ENCODE measurements around the gene PSMG4. TPM values are rescaled to one million over a fixed set of nuclear protein-coding genes. Genes with fewer than 3 reads are reported as not detected.

Gene PSMG4
- total and polyA plus RNA-seq, 7 donors, result 18.6 to 31.3 (median 23.5) TPM

DNA sequence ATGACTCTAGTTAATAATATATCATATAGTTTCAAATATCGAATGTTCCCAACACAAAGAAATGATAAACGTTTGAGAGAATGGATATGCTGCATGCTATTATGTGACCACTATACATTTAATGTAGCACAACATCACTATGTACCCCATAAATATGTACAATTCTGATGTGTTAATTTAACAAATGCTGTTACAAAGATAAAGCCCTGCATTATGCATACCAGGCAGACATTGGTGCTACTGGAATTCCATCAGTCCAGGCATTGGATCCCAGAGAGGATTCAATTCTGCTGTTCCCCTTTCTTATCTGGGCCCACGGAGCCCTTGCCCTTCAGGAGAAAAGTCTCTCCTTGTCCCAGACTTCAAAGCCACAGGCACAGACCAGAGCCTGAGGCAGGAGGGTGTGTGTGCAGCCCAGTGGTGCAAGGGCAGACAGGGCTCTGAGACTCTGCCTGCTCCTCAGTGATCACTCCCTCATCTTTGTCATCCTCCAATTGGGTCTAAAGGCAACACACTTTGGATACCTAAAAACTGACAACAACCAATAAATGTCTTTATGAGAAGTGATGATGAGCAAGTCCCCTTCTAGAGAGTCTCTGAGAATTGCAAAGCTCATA, 45.2 kb downstream of the PSMG4 start:
- TF ChIP-seq, protein P1, sequence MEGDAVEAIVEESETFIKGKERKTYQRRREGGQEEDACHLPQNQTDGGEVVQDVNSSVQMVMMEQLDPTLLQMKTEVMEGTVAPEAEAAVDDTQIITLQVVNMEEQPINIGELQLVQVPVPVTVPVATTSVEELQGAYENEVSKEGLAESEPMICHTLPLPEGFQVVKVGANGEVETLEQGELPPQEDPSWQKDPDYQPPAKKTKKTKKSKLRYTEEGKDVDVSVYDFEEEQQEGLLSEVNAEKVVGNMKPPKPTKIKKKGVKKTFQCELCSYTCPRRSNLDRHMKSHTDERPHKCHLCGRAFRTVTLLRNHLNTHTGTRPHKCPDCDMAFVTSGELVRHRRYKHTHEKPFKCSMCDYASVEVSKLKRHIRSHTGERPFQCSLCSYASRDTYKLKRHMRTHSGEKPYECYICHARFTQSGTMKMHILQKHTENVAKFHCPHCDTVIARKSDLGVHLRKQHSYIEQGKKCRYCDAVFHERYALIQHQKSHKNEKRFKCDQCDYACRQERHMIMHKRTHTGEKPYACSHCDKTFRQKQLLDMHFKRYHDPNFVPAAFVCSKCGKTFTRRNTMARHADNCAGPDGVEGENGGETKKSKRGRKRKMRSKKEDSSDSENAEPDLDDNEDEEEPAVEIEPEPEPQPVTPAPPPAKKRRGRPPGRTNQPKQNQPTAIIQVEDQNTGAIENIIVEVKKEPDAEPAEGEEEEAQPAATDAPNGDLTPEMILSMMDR (IDR thresholded peaks at IDR 0.05), result no peak
- no peak overlapping the region for H3K27ac ChIP-seq
- no peak overlapping the region for H3K4me3 ChIP-seq
- intact Hi-C loops (cut with DNase I), result no loop called here
- no peaks in the 10 kb centered on the region for H3K27me3 ChIP-seq (ENCODE audit: insufficient read depth in 3 of 3, low read length in 2 of 3)
- WGBS, 3 donors, result 93 to 95% (median 95%) methylated on average over 3 of the region's 3 CpGs
- DNase-seq, result no peak
- ATAC-seq, result no peak
- no peaks in the 10 kb centered on the region for H3K4me1 ChIP-seq
- H3K9me3 ChIP-seq, result no peaks in the 10 kb centered on the region
- H3K36me3 ChIP-seq (ENCODE audit: insufficient read depth in 1 of 2, low read depth in 1 of 2), result no peaks in the 10 kb centered on the region

DNA sequence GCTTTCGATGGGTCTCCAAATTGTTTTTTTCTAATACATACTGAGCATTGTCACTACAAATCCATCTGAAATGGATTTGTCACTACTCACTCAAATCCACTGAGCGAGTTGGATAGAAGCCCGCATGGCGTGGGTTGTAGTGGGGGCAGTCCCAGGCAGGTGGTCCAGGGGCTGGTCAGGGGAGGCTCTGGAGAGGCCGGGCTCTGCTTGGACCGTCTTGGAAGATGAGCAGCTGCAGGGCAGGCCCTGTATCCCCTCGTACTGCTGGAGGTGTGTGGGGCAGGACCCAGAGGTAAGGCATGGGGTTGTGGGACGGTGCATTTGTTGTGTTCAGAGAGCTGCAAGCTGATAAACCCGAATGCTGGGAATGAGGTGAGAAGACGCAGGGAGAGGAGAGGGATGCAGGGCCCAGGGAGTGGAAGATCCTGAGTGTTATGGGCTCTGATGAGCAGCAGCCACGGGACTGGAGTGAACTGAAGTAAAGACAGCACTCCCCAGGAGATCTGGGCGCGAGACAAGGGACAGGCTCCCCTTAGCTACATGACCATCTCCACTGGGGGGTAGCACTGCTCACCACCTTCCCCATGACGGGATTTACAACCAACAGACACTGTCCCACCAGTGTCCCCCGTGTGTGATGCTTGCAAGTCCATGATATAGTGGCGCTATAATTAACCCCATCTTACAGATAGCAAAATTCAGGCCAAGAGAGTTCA, 45.9 kb downstream of the PSMG4 start:
- H3K27me3 ChIP-seq (ENCODE audit: insufficient read depth in 3 of 3, low read length in 2 of 3), result no peaks in the 10 kb centered on the region
- DNase-seq (no peak), ATAC-seq (no peak)
- no peak overlapping the region for H3K27ac ChIP-seq
- no peaks in the 10 kb centered on the region for H3K9me3 ChIP-seq
- 93 to 96% (median 94%) methylated on average over 16 of the region's 16 CpGs for WGBS, 3 donors
- peaks cover 3% of the 10 kb centered on the region for H3K4me1 ChIP-seq
- intact Hi-C loops (cut with DNase I), result no loop called here
- H3K36me3 ChIP-seq (ENCODE audit: insufficient read depth in 1 of 2, low read depth in 1 of 2), result no peaks in the 10 kb centered on the region
- TF ChIP-seq, protein P1 (IDR thresholded peaks at IDR 0.05), result no peak
- H3K4me3 ChIP-seq, result no peak overlapping the region

DNA sequence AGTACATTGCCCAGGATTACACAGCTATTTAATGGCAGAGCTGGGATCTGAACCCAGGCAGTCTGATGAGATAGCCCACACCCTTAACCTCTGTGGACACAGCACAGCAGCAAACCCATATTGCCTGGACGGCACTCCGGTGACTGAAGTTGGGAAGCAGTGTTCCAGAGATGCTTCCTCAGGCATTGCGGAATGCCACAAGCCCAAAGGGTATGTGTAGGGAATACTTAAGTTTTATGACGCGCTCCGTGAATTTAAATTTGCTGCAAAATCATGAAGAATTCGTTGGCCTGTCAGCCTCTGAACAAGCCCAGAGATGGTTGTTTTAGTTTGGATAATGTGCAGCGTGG, 46.4 kb downstream of the PSMG4 start:
- ATAC-seq (no peak), DNase-seq (no peak)
- intact Hi-C loops (cut with DNase I), result no loop called here
- Histone ChIP-seq H3K36me3 (ENCODE audit: insufficient read depth in 1 of 2, low read depth in 1 of 2) (no peaks in the 10 kb centered on the region), H3K4me3 (no peak overlapping the region), H3K27me3 (ENCODE audit: insufficient read depth in 3 of 3, low read length in 2 of 3) (no peaks in the 10 kb centered on the region), H3K27ac (no peak overlapping the region), H3K4me1 (peaks cover 7% of the 10 kb centered on the region), H3K9me3 (no peaks in the 10 kb centered on the region)
- WGBS, 3 donors, result 90 to 97% (median 96%) methylated on average over 8 of the region's 8 CpGs
- TF ChIP-seq, protein P1 (IDR thresholded peaks at IDR 0.05), result no peak

DNA sequence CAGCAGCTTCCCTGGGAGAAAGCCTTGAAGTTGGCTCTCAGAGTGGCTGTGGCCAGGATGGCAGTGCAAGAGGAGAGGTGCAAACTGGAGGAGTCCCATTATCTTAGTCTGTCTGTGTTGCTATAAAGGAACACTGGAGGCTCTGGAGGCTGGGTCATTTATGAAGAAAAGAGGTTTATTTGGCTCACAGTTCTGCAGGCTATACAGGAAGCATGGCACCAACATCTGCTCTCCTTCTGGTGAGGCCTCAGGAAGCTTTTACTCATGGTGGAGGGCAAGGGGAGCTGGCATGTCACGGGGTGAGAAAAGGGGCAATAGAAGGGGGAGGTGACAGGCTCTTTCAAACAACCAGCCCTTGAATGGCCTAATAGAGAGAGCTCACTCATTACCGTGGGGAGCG, 47.1 kb downstream of the PSMG4 start:
- DNase-seq (no peak), ATAC-seq (no peak)
- H3K27ac ChIP-seq, result no peak overlapping the region
- intact Hi-C loops (cut with DNase I), result no loop called here
- 87 to 100% (median 99%) methylated on average over 3 of the region's 3 CpGs for WGBS, 3 donors
- TF ChIP-seq, protein P1 (IDR thresholded peaks at IDR 0.05), result no peak
- no peak overlapping the region for H3K4me3 ChIP-seq
- peaks cover 12% of the 10 kb centered on the region for H3K4me1 ChIP-seq
- H3K9me3 ChIP-seq, result no peaks in the 10 kb centered on the region
- H3K27me3 ChIP-seq (ENCODE audit: insufficient read depth in 3 of 3, low read length in 2 of 3), result no peaks in the 10 kb centered on the region
- no peaks in the 10 kb centered on the region for H3K36me3 ChIP-seq (ENCODE audit: insufficient read depth in 1 of 2, low read depth in 1 of 2)

All from psoas muscle (tissue), 8 donors.